SK-N-SH treated with all-trans-retinoic acid at 6 μM for 48 hours (cell line): Measurements from ENCODE around the gene KLHDC8A.
A peak's percentile ranks its signal among the peaks of the same experiment; 100 is the strongest.

Experiments used
- ATAC-seq: fragments of 200-7000 bp; cut with Tn5 transposase; 3 replicates; pipeline ENCODE4 v1.9.1; 2020; ENCODE audit warnings: mild to moderate bottlenecking, moderate library complexity
- ARNTL ChIP-seq: fragments of 450-650 bp; formaldehyde crosslinking; IDR thresholded peaks from 2 replicates; pipeline ENCODE4 v1.5.0; 2020; ENCODE audit warnings: low read depth, mild to moderate bottlenecking, moderate library complexity, borderline replicate concordance
- BACH2 ChIP-seq: fragments of 250-450 bp; sonication (Bioruptor Pico); IDR thresholded peaks from 2 replicates; pipeline ENCODE4 v1.9.0; 2021; ENCODE audit warnings: mild to moderate bottlenecking, borderline replicate concordance
- CREB5 ChIP-seq: fragments of 250-450 bp; sonication (Bioruptor Pico); IDR thresholded peaks from 2 replicates; pipeline ENCODE4 v1.5.1; 2020; ENCODE audit warnings: low read depth, mild to moderate bottlenecking, moderate library complexity
- CSDC2 ChIP-seq: fragments of 250-450 bp; sonication (Bioruptor Pico); IDR thresholded peaks from 2 replicates; pipeline ENCODE4 v1.5.0; 2020; ENCODE audit warnings: mild to moderate bottlenecking, moderate library complexity
- CSRNP3 ChIP-seq: fragments of 250-450 bp; sonication (Bioruptor Pico); IDR thresholded peaks from 2 replicates; pipeline ENCODE4 v1.5.1; 2021; ENCODE audit warnings: mild to moderate bottlenecking, moderate library complexity
- ESRRG ChIP-seq: fragments of 250-450 bp; sonication (Bioruptor Pico); IDR thresholded peaks from 2 replicates; pipeline ENCODE4 v1.6.1; 2021; ENCODE audit warnings: mild to moderate bottlenecking
- GLIS3 ChIP-seq: fragments of 250-450 bp; sonication (Bioruptor Pico); IDR thresholded peaks from 2 replicates; pipeline ENCODE4 v1.5.0; 2020; ENCODE audit warnings: mild to moderate bottlenecking, moderate library complexity
- ISL1 ChIP-seq: fragments of 250-450 bp; sonication (Bioruptor Pico); IDR thresholded peaks from 2 replicates; pipeline ENCODE4 v2.1.2; 2022; ENCODE audit warnings: mild to moderate bottlenecking, moderate library complexity
- OSR1 ChIP-seq: fragments of 250-450 bp; sonication (Bioruptor Pico); IDR thresholded peaks from 2 replicates; pipeline ENCODE4 v1.8.0; 2022; ENCODE audit warnings: moderate library complexity, mild to moderate bottlenecking, inconsistent platforms
- PATZ1 ChIP-seq: fragments of 250-450 bp; sonication (Bioruptor Pico); IDR thresholded peaks from 2 replicates; pipeline ENCODE4 v1.8.0; 2020; ENCODE audit warnings: mild to moderate bottlenecking, moderate library complexity, borderline replicate concordance
- POU6F1 ChIP-seq: fragments of 250-450 bp; sonication (Bioruptor Pico); IDR thresholded peaks from 2 replicates; pipeline ENCODE4 v1.8.0; 2021; ENCODE audit warnings: low read depth, mild to moderate bottlenecking, moderate library complexity, borderline replicate concordance
- PPARA ChIP-seq: fragments of 250-450 bp; sonication (Bioruptor Pico); IDR thresholded peaks from 2 replicates; pipeline ENCODE4 v1.5.0; 2020; ENCODE audit warnings: mild to moderate bottlenecking, borderline replicate concordance
- RARB ChIP-seq: fragments of 250-450 bp; sonication (Bioruptor Pico); IDR thresholded peaks from 2 replicates; pipeline ENCODE4 v1.8.0; 2021; ENCODE audit warnings: mild to moderate bottlenecking, moderate library complexity
- SNAI2 ChIP-seq: fragments of 250-450 bp; sonication (Bioruptor Pico); IDR thresholded peaks from 2 replicates; pipeline ENCODE4 v1.5.0; 2020; ENCODE audit warnings: mild to moderate bottlenecking, moderate library complexity
- TOX ChIP-seq: fragments of 250-450 bp; sonication (Bioruptor Pico); IDR thresholded peaks from 2 replicates; pipeline ENCODE4 v1.8.0; 2021; ENCODE audit warnings: mild to moderate bottlenecking, moderate library complexity, borderline replicate concordance
- TSHZ2 ChIP-seq: fragments of 250-450 bp; sonication (Bioruptor Pico); IDR thresholded peaks from 2 replicates; pipeline ENCODE4 v1.5.0; 2020; ENCODE audit warnings: mild to moderate bottlenecking, moderate library complexity
- ZC3H10 ChIP-seq: fragments of 250-450 bp; sonication (Bioruptor Pico); IDR thresholded peaks from 2 replicates; pipeline ENCODE4 v1.5.1; 2021; ENCODE audit warnings: mild to moderate bottlenecking, moderate library complexity
- ZFP3 ChIP-seq: fragments of 250-450 bp; sonication (Bioruptor Pico); IDR thresholded peaks from 2 replicates; pipeline ENCODE4 v1.5.0; 2020; ENCODE audit warnings: mild to moderate bottlenecking, moderate library complexity
- ZFP30 ChIP-seq: fragments of 450-650 bp; formaldehyde crosslinking; IDR thresholded peaks from 2 replicates; pipeline ENCODE4 v1.5.0; 2022; ENCODE audit warnings: mild to moderate bottlenecking, moderate library complexity
- ZNF565 ChIP-seq: fragments of 450-650 bp; formaldehyde crosslinking; conservative IDR thresholded peaks from 2 replicates; pipeline ENCODE4 v1.5.0; 2020; ENCODE audit warnings: low read depth, mild to moderate bottlenecking, moderate library complexity
- ZNF70 ChIP-seq: fragments of 450-650 bp; formaldehyde crosslinking; IDR thresholded peaks from 2 replicates; pipeline ENCODE4 v1.5.0; 2020; ENCODE audit warnings: mild to moderate bottlenecking, moderate library complexity
- ZNF8 ChIP-seq: fragments of 450-650 bp; formaldehyde crosslinking; IDR thresholded peaks from 2 replicates; pipeline ENCODE4 v1.5.0; 2020; ENCODE audit warnings: mild to moderate bottlenecking, moderate library complexity

The KLHDC8A gene

GRCh38 chr1:205301842-205302588 is 54.7 kb downstream of the KLHDC8A start:
- peak; percentile 1; the same call in 2 of the 3 replicates for ATAC-seq
- TF ChIP-seq PATZ1 (CRISPR knock-in tag) (no peak), ZFP3 (no peak), ARNTL (CRISPR knock-in tag) (no peak), BACH2 (no peak), CSRNP3 (no peak), SNAI2 (CRISPR knock-in tag) (no peak), ZNF70 (CRISPR knock-in tag) (no peak), TSHZ2 (CRISPR knock-in tag) (no peak), OSR1 (CRISPR knock-in tag) (no peak), ISL1 (CRISPR knock-in tag) (no peak), GLIS3 (CRISPR knock-in tag) (no peak), ZC3H10 (no peak), ZFP30 (no peak), PPARA (CRISPR knock-in tag) (no peak), RARB (CRISPR knock-in tag) (no peak), ZNF565 (CRISPR knock-in tag) (no peak), ZNF8 (no peak), ESRRG (no peak), CREB5 (CRISPR knock-in tag) (no peak)

- peak; percentile 76 for ATAC-seq
- TF ChIP-seq PATZ1 (CRISPR knock-in tag) (peak; percentile 92), POU6F1 (CRISPR knock-in tag) (no peak), ARNTL (CRISPR knock-in tag) (no peak), GLIS3 (CRISPR knock-in tag) (peak; percentile 18; the same call in 1 of the 2 replicates), ZFP3 (0 out of 2 replicates have a peak, but pooled peaks have one; percentile 30), CSDC2 (no peak), PPARA (CRISPR knock-in tag) (no peak), ZNF70 (CRISPR knock-in tag) (no peak), TOX (CRISPR knock-in tag) (no peak)
These were observed 55.4 kb downstream of the KLHDC8A start for GRCh38 chr1:205301205-205301821.
